Left ventricle myocardium inferior (tissue), 1 donor: ENCODE data around the gene ATF6. TPM values are rescaled to one million over a fixed set of nuclear protein-coding genes. Genes with fewer than 3 reads are reported as not detected.

Experiments
- DNase-seq: peaks from one replicate; pipeline ENCODE4 v3.0.0-alpha.2; 2020
- H3K27ac ChIP-seq: fragments of 200-600 bp; replicated peaks from 2 replicates; pipeline ENCODE4 v1.8.0; 2021
- H3K27me3 ChIP-seq: fragments of 200-600 bp; 2 replicates; pipeline ENCODE4 v1.8.0; 2021; ENCODE audit warnings: low read depth
- H3K36me3 ChIP-seq: fragments of 200-600 bp; 2 replicates; pipeline ENCODE4 v1.8.0; 2021
- H3K4me1 ChIP-seq: fragments of 200-600 bp; 2 replicates; pipeline ENCODE4 v1.8.0; 2021
- H3K4me3 ChIP-seq: fragments of 200-600 bp; 2 replicates; pipeline ENCODE4 v1.8.0; 2021; ENCODE audit warnings: mild to moderate bottlenecking, moderate library complexity
- H3K9me3 ChIP-seq: fragments of 200-600 bp; replicated peaks from 2 replicates; pipeline ENCODE4 v1.8.0; 2021
- intact Hi-C: fragments of 100-400 bp; cut with micrococcal nuclease; formaldehyde crosslinking; loops from one replicate; pipeline ENCODE4 v1.11.0; 2022
- total RNA-seq: library from RNA; stranded (reverse); fragmentation: NEBNext Ultra II Directional; extraction: Animal tissue kit (Norgen Biotek cat#: 25700); gene quantifications from one replicate; pipeline ENCODE4 v1.2.1, GENCODE V29; 2021
- TF ChIP-seq, protein P1 (sequence below): fragments of 200-600 bp; IDR thresholded peaks from 2 replicates; pipeline ENCODE4 v1.8.0; 2021; ENCODE audit warnings: antibody characterized with exemption, mild to moderate bottlenecking, borderline replicate concordance
- donor health status: DM: no; HTN: yes; CAD: no; lungs with severe emphysema.

ATF6 gene
- total RNA-seq, 1 donor from 2014 or later, result 13.0 TPM

DNA sequence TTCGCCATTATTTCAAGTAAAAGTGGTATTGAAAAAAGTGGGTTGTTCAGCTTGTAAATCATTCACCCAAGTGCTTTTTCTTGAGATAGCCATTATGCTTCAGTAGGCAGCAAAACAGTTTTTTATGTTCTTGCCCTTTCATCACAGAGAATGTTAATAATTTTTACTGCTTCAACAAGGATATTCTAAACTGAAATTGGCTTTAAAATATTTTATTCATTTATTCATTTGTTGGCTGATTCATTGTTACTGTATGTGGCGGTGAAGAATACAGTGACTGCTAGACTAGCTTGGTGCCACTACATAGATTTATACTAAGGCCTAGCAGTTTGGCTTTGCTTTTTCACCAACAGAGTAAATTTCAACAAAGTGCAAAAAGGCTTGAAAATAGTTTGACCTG lies 136.1 kb downstream of the ATF6 start:
- H3K4me3 ChIP-seq, result no peak overlapping the region
- H3K4me1 ChIP-seq, result peaks cover 4% of the 10 kb centered on the region
- H3K9me3 ChIP-seq, result no peaks in the 10 kb centered on the region
- H3K36me3 ChIP-seq, result no peaks in the 10 kb centered on the region
- no peaks in the 10 kb centered on the region for H3K27me3 ChIP-seq
- intact Hi-C loops, result no loop called here
- TF ChIP-seq, protein P1, sequence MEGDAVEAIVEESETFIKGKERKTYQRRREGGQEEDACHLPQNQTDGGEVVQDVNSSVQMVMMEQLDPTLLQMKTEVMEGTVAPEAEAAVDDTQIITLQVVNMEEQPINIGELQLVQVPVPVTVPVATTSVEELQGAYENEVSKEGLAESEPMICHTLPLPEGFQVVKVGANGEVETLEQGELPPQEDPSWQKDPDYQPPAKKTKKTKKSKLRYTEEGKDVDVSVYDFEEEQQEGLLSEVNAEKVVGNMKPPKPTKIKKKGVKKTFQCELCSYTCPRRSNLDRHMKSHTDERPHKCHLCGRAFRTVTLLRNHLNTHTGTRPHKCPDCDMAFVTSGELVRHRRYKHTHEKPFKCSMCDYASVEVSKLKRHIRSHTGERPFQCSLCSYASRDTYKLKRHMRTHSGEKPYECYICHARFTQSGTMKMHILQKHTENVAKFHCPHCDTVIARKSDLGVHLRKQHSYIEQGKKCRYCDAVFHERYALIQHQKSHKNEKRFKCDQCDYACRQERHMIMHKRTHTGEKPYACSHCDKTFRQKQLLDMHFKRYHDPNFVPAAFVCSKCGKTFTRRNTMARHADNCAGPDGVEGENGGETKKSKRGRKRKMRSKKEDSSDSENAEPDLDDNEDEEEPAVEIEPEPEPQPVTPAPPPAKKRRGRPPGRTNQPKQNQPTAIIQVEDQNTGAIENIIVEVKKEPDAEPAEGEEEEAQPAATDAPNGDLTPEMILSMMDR, result no peak
- no peak overlapping the region for H3K27ac ChIP-seq
- no peak for DNase-seq

DNA sequence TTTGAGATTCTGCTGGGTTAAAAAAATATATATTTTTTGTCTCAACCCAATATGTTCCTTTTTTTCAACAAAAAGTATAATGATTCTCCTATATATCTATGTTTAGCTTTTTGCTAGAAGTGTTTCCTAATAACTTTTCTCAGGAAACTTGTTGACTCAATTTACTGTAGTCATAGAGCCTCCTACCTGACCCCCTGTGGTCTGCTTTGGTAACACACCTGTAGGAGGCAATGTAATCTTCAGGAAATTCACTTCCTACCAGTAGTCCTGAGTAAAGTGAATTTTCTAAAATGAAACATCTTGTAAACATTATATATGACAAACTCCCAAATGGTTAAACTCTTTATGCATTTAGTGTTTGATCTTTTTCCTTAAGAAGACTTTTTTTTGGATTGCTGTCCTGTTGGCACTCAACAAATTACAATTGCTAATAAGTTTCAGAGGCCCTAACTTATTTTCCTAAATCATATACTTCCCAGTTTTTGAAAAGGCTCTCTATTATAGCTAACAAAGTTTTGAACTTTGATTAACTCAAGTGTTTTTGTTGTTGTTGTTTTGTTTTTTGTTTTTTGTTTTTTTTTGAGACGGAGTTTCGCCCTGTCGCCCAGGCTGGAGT lies 139.3 kb downstream of the ATF6 start:
- no peak for DNase-seq
- intact Hi-C loops, result no loop called here
- H3K36me3 ChIP-seq, result no peaks in the 10 kb centered on the region
- TF ChIP-seq, protein P1, result peak; percentile 45
- H3K9me3 ChIP-seq, result no peaks in the 10 kb centered on the region
- H3K27me3 ChIP-seq, result no peaks in the 10 kb centered on the region
- H3K4me1 ChIP-seq, result peaks cover 10% of the 10 kb centered on the region
- H3K4me3 ChIP-seq, result no peak overlapping the region
- H3K27ac ChIP-seq, result no peak overlapping the region

DNA sequence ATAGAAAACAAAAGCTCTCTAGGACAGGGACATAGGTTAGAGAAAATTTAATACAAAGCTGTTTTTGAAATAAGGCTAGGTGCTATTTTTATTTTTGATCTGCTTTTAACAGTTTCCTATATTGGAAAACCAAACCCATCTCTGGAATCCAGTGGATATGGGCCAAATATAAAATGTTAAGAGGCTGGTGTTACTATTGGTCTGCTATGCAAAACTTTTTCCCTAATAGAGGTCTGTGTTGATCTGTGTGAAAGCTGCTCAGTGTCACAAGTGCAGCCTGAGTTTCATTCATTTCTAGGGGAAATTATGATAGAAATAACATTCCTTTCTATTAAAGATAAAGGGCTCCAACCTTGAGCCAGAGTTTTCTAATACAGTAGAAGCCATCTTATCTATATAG lies 141.1 kb downstream of the ATF6 start:
- no peak overlapping the region for H3K27ac ChIP-seq
- TF ChIP-seq, protein P1, result no peak
- peaks cover 14% of the 10 kb centered on the region for H3K4me1 ChIP-seq
- peaks cover under 1% of the 10 kb centered on the region for H3K36me3 ChIP-seq
- H3K9me3 ChIP-seq, result no peaks in the 10 kb centered on the region
- no peak overlapping the region for H3K4me3 ChIP-seq
- intact Hi-C loops, result no loop called here
- no peaks in the 10 kb centered on the region for H3K27me3 ChIP-seq
- DNase-seq, result no peak

DNA sequence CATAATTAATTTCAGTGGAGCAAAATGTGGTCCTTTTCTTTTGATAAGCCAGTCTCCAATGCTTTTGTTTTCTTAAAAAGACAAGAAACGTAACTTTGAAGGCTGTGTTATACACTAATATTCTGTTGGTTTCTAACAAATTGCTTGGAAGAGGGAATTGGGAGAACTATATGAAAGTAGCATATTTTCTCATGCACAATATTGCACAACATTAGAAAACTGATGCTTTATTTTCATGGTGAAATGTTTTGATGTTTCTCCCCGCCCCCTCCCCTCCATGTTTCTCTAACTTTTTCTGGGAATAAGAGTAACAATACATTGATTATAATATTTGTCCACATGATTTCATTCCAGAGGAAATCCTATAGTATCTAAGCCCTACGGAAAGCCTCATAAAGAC lies 142.1 kb downstream of the ATF6 start:
- no peak overlapping the region for H3K27ac ChIP-seq
- H3K36me3 ChIP-seq, result peaks cover 7% of the 10 kb centered on the region
- peaks cover 14% of the 10 kb centered on the region for H3K4me1 ChIP-seq
- no peak overlapping the region for H3K4me3 ChIP-seq
- intact Hi-C loops, result no loop called here
- no peaks in the 10 kb centered on the region for H3K27me3 ChIP-seq
- no peak for DNase-seq
- H3K9me3 ChIP-seq, result no peaks in the 10 kb centered on the region
- TF ChIP-seq, protein P1, result no peak

DNA sequence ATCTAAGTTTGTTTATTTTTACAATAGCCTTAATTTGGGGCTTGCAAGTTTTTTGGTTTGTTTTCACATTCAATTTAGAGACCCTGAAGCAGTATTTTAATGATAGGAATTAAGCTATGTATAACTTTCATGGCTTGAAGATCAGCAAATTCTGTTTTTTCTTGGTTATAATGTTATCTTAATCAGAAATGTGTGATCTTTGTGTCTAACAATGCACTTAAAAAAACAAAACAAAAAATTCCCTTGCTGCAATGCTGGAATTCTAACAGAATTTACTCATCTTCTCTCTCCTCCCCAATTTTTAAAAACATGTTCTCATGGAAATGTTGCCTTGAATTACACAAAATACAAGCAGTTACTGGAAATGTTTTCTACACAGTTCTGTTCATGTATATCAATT lies 144.5 kb downstream of the ATF6 start:
- TF ChIP-seq, protein P1, result no peak
- no peak overlapping the region for H3K4me3 ChIP-seq
- no peaks in the 10 kb centered on the region for H3K9me3 ChIP-seq
- no peak for DNase-seq
- intact Hi-C loops, result no loop called here
- H3K27ac ChIP-seq, result no peak overlapping the region
- no peaks in the 10 kb centered on the region for H3K27me3 ChIP-seq
- H3K4me1 ChIP-seq, result peaks cover 18% of the 10 kb centered on the region
- H3K36me3 ChIP-seq, result peaks cover 28% of the 10 kb centered on the region
